C1 segment of cervical spinal cord (tissue), 14 donors: ENCODE results near the gene CNNM4.
A peak's percentile ranks its signal among the peaks of the same experiment; 100 is the strongest.

Source experiments
- DNase-seq, 14 donors: peaks; one replicate each; lab custom pipeline; 2025; lab: John Stamatoyannopoulos, UW

CNNM4 gene

GRCh38 chr2:96760036-96760985 lies at the start of gene CNNM4:
TSS of gene CNNM4 (plus strand) at chr2:96760902. CDS start at chr2:96761000, 98 bp downstream.
- DNase-seq: peak; percentile 15 to 97 (median 88)

- no peak for DNase-seq
Measured at GRCh38 chr2:96710985-96711384, 49.7 kb upstream of the CNNM4 start.

DNA sequence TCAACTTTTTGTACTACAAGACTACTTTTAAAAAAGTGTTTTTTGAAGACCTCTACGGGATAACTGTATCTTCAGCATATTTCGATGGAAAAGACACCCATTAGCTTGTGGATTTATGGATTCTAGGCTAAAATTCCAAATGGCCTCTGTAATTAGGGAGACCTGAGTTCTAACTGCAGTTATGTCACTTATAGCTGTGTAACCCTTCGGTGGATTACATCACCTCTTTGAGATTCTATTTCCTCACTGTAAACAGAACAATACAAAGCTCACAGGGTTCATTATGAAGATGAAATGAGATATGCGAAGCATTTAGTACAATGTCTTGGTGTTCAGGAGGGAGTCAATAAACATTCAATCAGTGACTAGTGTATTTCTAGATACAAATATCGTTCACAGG lies 45.0 kb upstream of the CNNM4 start:
- no peak for DNase-seq

DNA sequence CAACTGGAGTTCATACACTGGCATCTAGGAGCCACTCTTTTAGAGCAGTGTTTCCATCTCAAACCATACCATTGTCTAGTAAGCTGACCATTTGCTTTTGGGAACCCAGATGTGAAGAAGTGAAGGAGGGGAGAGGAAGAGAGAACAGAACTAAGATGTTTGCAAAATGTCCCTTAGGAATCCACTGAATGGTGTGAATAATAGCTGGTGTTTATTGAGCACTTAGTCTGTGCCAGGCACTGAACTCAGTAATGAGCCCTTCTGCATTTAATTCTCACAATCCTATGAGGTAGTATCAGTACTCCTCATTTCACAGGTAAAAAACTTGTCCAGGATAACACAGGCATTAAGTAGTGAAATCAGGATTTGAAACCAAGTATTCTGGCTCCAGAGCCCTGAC lies 44.3 kb upstream of the CNNM4 start:
- DNase-seq: no peak

- no peak for DNase-seq
Measured at GRCh38 chr2:96726131-96726530, 34.6 kb upstream of the CNNM4 start.

DNA sequence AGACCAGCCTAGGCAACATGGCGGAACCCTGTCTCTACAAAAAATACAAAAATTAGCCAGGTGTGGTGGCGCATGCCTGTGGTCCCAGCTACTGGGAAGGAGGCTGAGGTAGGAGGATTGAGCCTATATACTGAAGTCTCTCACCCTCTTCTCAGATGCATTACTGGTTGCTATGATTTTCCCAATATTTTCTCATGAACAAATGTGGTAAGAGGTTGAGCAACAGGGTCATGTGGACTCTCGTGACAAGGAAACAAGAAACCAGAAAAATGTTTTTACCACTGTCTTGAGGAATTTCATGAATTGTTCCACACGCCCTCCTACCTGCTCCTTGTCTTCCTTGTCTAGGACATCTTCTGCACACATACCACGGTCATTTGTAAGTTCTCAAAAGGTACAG lies 33.3 kb upstream of the CNNM4 start:
- DNase-seq: no peak

- DNase-seq: no peak
Measured at GRCh38 chr2:96729748-96730147, 31.0 kb upstream of the CNNM4 start.

- no peak for DNase-seq
Measured at GRCh38 chr2:96730212-96730611, 30.5 kb upstream of the CNNM4 start.

GRCh38 chr2:96733931-96734330 lies 26.8 kb upstream of the CNNM4 start:
- DNase-seq: no peak

DNA sequence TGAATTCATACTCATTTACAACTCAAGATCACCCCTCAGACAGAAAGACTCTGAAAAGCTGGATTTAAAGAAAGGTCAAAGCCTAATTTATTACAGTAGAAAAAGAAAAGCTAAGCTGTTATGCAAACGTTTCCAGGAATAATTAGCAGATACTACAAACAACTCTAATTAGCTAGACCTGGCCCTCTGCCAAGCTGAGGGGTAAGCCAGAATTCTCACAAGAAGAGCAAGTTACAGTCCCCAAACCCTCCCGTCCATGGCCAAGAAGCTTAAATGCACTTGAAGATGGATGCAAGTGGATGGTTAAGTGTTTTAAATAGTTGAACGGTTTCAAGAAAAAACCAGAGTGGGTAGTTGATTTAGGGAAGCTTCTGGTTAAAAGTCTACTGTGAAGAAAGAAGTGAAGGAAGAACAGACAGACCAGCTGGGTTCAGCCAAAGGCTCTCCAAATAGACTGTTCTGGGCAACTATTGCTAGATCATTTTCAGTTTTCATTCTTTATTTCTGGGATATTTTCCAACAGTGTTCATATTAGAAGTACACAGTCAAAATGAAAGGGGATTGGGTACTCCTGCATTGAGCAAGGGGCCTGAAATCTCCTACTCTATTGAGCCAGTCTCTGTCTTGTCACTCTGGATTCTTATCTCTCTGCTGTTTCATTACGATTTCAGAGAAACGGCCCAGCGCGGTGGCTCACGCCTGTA lies 25.7 kb upstream of the CNNM4 start:
- peak in 2 of 14 donors; percentile 3 to 32 for DNase-seq

- no peak for DNase-seq
Measured at GRCh38 chr2:96737251-96737650, 23.5 kb upstream of the CNNM4 start.

DNA sequence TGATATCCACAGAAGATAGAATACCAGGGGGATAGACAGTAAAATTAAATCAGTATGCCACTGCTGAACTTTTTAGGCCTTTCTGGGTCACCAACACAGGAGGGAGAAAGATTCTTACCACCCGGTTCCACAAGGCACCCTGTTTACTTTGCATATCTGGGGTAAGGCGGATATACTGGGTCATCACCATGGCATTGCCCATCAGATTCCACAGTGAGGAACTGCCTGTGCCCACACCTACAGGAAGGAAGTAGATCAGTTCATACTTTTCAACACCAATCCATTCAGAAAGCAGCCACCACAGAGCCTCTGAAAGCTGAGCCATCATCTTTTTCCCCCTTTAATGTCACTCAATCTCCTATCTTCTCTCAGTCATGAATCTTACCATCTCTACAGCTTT lies 22.9 kb upstream of the CNNM4 start:
- no peak for DNase-seq

DNA sequence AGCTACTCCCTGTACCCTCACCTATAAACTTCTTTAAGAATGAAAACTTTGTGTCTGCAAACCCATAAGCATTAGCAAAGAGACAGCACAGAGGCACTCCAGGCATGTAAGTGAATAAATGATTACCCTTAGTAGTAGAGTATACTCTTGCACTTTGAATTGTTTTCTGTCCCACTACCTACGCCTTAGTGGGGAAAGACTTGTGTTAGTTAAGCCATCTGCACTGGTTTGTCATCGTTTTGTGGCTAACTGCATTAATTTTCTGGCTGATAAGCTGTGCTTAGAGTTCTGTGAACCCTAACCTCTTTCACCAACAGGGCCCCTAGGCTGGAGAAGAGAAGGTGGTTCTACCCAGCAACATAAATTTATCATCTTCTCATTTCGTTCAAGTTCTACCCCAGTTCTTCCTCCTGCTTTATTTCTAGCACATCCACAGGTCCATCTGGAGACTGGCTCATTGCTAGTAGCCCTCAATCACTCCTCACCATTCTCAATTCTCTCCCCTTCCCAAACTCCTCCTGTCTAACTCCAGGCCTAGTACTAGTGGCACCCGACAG lies 21.5 kb upstream of the CNNM4 start:
- DNase-seq: no peak

GRCh38 chr2:96739633-96740428 lies 20.9 kb upstream of the CNNM4 start, which contains the start of gene LMAN2L:
TSS of gene LMAN2L (minus strand) at chr2:96740064. CDS start at chr2:96740040, 24 bp downstream.
- DNase-seq: peak; percentile 62 to 99 (median 94)

- DNase-seq: no peak
Measured at GRCh38 chr2:96747061-96747617, 13.6 kb upstream of the CNNM4 start.

DNA sequence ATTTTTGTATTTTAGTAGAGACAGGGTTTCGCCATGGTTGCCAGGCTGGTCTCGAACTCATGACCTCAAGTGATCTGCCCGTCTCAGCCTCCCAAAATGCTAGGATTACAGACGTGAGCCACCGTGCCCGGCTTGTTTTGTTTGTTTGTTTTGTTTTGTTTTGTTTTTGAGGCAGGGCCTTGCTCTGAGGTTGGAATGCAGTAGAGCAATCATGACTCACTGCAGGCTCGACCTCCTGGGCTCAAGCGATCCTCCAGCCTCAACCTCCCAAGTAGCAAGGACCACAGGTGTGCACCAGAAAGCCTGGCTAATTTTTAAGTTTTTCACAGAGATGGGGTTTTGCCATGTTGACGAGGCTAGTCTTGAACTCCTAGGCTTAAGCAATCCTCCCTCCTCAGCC lies 8.9 kb upstream of the CNNM4 start:
- no peak for DNase-seq

DNA sequence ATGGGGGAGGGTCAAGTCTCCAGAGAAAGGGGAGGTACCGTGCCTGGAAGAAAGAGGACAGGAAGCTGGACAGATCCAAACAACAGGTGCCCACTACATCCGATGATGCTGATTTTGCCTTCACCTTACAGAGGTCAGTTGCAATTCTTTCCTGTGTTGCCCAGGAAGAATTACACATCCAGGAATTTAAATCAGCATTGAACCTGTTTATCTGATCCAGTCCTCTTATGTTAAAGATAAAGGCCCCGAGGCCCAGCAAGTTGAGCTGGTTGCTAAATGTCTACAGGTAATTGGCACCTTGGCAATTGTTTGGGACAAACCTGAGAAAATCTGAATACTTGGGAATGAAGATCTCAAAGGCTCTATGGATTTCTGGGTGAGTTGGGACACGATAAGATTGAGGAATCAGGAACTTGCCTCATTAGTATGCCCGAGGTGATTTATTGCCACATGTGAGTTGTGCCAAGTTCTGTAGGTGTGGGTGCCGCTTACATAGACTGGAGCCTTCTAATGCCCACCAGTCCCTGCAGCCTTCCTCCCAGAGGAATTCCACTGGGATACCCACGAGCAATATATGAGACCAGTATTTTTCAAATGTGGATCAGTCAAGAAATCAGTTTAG lies 6.9 kb upstream of the CNNM4 start:
- DNase-seq: no peak

- DNase-seq: no peak
Measured at GRCh38 chr2:96754317-96754716, 6.4 kb upstream of the CNNM4 start.

DNA sequence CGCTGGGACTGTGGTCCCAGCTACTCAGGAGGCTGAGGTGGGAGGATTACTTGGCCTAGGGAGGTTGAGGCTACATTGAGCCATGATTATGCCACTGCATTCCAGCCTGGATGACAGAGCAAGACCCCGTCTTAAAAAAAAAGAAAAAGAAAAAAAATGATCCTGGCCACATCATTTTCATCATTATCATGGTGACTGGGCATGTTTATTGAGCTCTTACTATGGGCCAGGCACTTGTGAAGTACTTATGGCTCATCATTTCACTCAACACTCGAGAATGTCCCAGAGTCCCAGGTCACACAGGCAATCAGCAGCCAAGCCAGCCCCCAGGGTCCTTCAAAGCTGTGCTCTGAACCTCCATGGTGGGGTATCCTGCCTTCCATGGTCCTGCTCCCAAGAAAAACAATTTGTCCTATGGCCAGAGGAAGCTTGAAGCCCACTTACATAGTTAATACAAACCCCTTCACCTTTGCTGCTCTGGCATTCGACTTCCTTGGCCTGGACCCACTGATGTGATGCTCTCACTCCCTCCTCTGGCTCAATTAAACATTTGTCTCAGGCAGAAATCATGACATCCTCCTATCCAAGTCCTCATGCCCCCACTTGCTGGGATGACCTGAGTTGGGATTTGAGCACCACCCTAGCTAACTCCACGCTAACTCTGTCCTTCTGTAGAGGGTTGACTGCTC lies 3.8 kb upstream of the CNNM4 start:
- DNase-seq: no peak

- DNase-seq: no peak
Measured at GRCh38 chr2:96757477-96757860, 3.2 kb upstream of the CNNM4 start.
